GM18517 (cell line): ENCODE results near the gene TTC38.
"Not testable (repeated sequence)": the region's sequence is repeated elsewhere in the genome, so short reads cannot be mapped to it uniquely, and the experiment has no call there.

ENCODE experiments used
- ATAC-seq: cut with Tn5 transposase; IDR thresholded peaks from one replicate; pipeline ENCODE4 v1.9.1; 2021; ENCODE audit warnings: mild to moderate bottlenecking, moderate library complexity; ENCODE audit not compliant: unreplicated experiment

TTC38 gene

GRCh38 chr22:46295277-46295971, 27.6 kb downstream of the TTC38 start:
- ATAC-seq: no peak

GRCh38 chr22:46296257-46297150, 28.7 kb downstream of the TTC38 start, which contains the start of gene GTSE1:
TSS of gene GTSE1 (plus strand) at chr22:46296870. CDS start at chr22:46297401, 531 bp downstream.
- peak; percentile 84 for ATAC-seq

- no peak for ATAC-seq
Observed at GRCh38 chr22:46297151-46297812, 29.5 kb downstream of the TTC38 start.

- ATAC-seq: no peak
Observed at GRCh38 chr22:46299101-46299500, 31.3 kb downstream of the TTC38 start.

GRCh38 chr22:46300491-46300890, 32.7 kb downstream of the TTC38 start:
- no peak for ATAC-seq

GRCh38 chr22:46303347-46303965, 35.6 kb downstream of the TTC38 start:
- ATAC-seq: no peak

- ATAC-seq: no peak
Observed at GRCh38 chr22:46308283-46308988, 40.6 kb downstream of the TTC38 start.

GRCh38 chr22:46309526-46310085, 41.8 kb downstream of the TTC38 start:
- no peak for ATAC-seq

- ATAC-seq: no peak
Observed at GRCh38 chr22:46312056-46312455, 44.2 kb downstream of the TTC38 start.

GRCh38 chr22:46312848-46313247, 45.0 kb downstream of the TTC38 start:
- ATAC-seq: not testable (repeated sequence)

GRCh38 chr22:46315976-46316375, 48.2 kb downstream of the TTC38 start:
- no peak for ATAC-seq

GRCh38 chr22:46317646-46318045, 49.8 kb downstream of the TTC38 start:
- ATAC-seq: no peak

GRCh38 chr22:46318576-46318975, 50.8 kb downstream of the TTC38 start:
- ATAC-seq: no peak

GRCh38 chr22:46319319-46319718, 51.5 kb downstream of the TTC38 start:
- ATAC-seq: no peak

GRCh38 chr22:46320166-46320710, 52.4 kb downstream of the TTC38 start:
- ATAC-seq: no peak

GRCh38 chr22:46320716-46321386, 53.0 kb downstream of the TTC38 start:
- no peak for ATAC-seq

GRCh38 chr22:46322711-46323110, 54.9 kb downstream of the TTC38 start:
- no peak for ATAC-seq

GRCh38 chr22:46323162-46323561, 55.4 kb downstream of the TTC38 start:
- ATAC-seq: no peak

GRCh38 chr22:46326066-46326680, 58.4 kb downstream of the TTC38 start:
- no peak for ATAC-seq
